ENCODE results near the gene BCKDHA. TPM values are rescaled to one million over a fixed set of nuclear protein-coding genes. Genes with fewer than 3 reads are reported as not detected.
"Not testable (repeated sequence)": the region's sequence is repeated elsewhere in the genome, so short reads cannot be mapped to it uniquely, and the experiment has no call there.

BCKDHA gene
- total RNA-seq, 1 donor from 2014 or later: 14.6 TPM

DNA sequence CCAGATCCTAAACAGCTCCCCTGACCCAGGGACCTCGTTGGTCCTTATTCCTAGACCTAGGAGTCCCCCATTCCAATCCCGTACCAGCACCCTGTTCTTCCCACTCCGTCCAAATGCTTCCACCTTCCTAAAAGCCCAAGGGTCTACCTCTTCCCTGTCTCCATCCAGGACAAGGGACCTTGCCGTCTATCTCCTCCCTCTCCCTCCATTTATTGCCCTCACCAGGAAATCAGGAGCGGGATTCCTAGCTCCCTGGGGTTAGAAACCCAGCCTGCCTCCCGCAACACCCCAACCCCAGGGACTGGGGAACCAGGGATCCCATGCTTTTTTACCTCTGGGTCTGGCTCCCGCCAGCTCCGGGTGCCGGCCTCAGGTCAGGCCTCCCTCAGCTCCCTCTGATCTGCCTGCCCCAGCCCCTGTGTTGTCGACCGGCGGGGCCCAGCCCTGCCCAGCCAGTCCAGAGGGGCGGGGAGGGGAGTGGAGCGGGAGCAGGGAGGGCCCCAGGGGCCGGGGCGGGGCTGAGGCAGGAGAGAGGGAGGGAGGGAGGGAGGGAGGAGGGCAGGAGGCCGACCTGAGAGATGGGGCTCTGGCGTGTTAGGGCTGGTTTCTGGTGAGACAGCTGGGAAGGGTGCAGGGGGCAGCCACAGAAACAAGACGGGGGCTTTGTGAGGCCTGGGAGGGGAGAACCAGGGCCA lies 29.5 kb downstream of the BCKDHA start, which contains the start of gene B3GNT8:
B3GNT8 (minus strand) TSS at position 423 of the 695 bp plus-strand sequence. CDS start 596 bp downstream, outside the sequence.
- Mint-ChIP-seq H3K4me3 (peak within 1 kb of the TSS; percentile 82), H3K4me1 (ENCODE audit: low read depth) (peaks cover 11% of the 10 kb centered on the region), H3K36me3 (ENCODE audit: low read depth) (peaks cover 20% of the 10 kb centered on the region), H3K27me3 (ENCODE audit: insufficient read depth) (no peaks in the 10 kb centered on the region), H3K27ac (peak within 1 kb of the TSS; percentile 87), H3K9me3 (no peaks in the 10 kb centered on the region)
- DNase-seq (ENCODE audit: low spot score): no peak
- intact Hi-C loops (cut with micrococcal nuclease): no loop called here

GRCh38 chr19:41427647-41428480 lies 30.2 kb downstream of the BCKDHA start:
- H3K36me3 Mint-ChIP-seq (ENCODE audit: low read depth): peaks cover 20% of the 10 kb centered on the region
- H3K9me3 Mint-ChIP-seq: no peaks in the 10 kb centered on the region
- peak overlapping the region; percentile 87 for H3K27ac Mint-ChIP-seq
- peaks cover 11% of the 10 kb centered on the region for H3K4me1 Mint-ChIP-seq (ENCODE audit: low read depth)
- H3K4me3 Mint-ChIP-seq: peak overlapping the region; percentile 82
- peak; percentile 9 for DNase-seq (ENCODE audit: low spot score)
- intact Hi-C loops (cut with micrococcal nuclease): loop anchor here (1.0 kb wide), 1 partner anchor 11 kb away; the partner anchor contains the start of gene DMAC2
- no peaks in the 10 kb centered on the region for H3K27me3 Mint-ChIP-seq (ENCODE audit: insufficient read depth)

DNA sequence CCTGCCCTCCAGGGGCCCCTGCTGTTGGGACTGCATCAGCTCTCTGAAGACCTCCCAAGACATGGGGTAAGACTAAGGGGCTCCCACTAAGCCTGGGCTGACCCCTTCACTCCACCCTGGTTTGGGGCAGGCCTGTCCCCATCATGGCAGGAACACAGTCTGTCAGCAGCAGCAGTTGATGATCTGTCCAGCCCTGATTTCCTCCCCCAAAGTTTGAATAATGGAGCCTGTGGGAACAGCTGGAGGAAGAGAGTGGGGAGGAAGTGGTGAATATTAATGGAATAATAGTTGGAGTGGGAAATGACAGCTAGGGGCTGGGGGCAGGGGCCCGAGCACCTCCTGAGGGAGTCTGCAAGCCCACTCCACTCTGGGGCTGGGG lies 30.9 kb downstream of the BCKDHA start:
- Mint-ChIP-seq H3K27me3 (ENCODE audit: insufficient read depth) (no peaks in the 10 kb centered on the region), H3K36me3 (ENCODE audit: low read depth) (peaks cover 20% of the 10 kb centered on the region), H3K4me3 (peak overlapping the region; percentile 82), H3K9me3 (no peaks in the 10 kb centered on the region), H3K27ac (peak overlapping the region; percentile 55), H3K4me1 (ENCODE audit: low read depth) (peaks cover 11% of the 10 kb centered on the region)
- DNase-seq (ENCODE audit: low spot score): no peak
- intact Hi-C loops (cut with micrococcal nuclease): loop anchor here (1.0 kb wide), 1 partner anchor 11 kb away; the partner anchor contains the start of gene DMAC2

GRCh38 chr19:41430922-41431321 lies 33.3 kb downstream of the BCKDHA start:
- H3K36me3 Mint-ChIP-seq (ENCODE audit: low read depth): peaks cover 19% of the 10 kb centered on the region
- intact Hi-C loops (cut with micrococcal nuclease): no loop called here

DNA sequence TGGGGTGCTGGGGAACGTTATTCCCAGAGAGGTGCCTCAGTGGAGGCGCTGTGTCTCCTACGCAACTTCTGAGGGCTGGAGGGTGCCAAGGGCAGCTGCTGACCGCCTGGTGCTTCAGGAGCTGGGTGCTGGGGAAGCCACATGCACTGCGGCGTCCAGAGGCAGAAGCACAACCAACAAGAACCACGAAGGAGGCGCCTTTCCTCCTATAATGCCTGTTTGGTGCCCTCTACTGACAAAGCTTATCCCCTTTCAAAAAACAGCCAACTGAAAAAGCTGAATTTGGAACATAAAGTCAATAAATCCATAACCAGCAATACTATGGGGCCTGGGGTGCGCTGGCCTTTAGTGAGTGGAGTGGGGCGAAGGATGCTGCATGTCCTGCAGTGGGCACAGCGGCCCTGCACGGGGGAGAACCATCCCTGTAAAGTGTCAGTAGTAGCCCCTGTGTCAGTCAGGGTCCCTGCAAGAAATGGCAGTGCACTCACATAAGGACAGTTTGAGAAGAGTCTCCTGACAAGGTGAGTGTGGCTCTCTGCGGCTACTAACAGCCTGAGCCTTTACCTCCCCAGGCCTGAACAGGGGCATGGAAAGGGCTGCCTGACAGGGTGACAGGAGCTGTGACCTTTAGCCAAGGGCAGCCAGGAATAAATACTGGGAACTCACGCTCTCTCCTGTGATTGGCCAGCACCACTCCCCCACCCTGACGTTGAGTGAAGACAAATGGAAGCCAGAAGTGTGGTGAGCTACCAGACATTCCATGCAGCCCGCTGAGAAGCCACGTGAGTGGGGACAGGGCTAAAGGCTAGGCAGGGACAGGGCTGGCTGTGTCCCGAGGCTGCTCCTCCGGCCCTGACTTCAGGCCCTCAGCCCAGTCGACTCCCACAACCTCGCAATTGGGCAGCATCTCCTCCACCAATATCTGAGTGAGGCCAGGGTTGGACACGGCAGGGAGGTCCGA lies 34.1 kb downstream of the BCKDHA start:
- Mint-ChIP-seq H3K4me1 (ENCODE audit: low read depth) (peaks cover 11% of the 10 kb centered on the region), H3K27me3 (ENCODE audit: insufficient read depth) (no peaks in the 10 kb centered on the region), H3K27ac (no peak overlapping the region), H3K36me3 (ENCODE audit: low read depth) (peaks cover 19% of the 10 kb centered on the region), H3K9me3 (no peaks in the 10 kb centered on the region), H3K4me3 (no peak overlapping the region)
- no peak for DNase-seq (ENCODE audit: low spot score)
- intact Hi-C loops (cut with micrococcal nuclease): no loop called here

More at GRCh38 chr19:41430922-41431321, 33.3 kb downstream of the BCKDHA start:
- no peaks in the 10 kb centered on the region for H3K27me3 Mint-ChIP-seq (ENCODE audit: insufficient read depth)
- no peak overlapping the region for H3K27ac Mint-ChIP-seq
- no peaks in the 10 kb centered on the region for H3K9me3 Mint-ChIP-seq
- no peak overlapping the region for H3K4me3 Mint-ChIP-seq
- peaks cover 11% of the 10 kb centered on the region for H3K4me1 Mint-ChIP-seq (ENCODE audit: low read depth)
- DNase-seq (ENCODE audit: low spot score): no peak

GRCh38 chr19:41433171-41433570 lies 35.6 kb downstream of the BCKDHA start:
- no peak overlapping the region for H3K4me3 Mint-ChIP-seq
- H3K9me3 Mint-ChIP-seq: no peaks in the 10 kb centered on the region
- no peaks in the 10 kb centered on the region for H3K27me3 Mint-ChIP-seq (ENCODE audit: insufficient read depth)
- H3K27ac Mint-ChIP-seq: no peak overlapping the region
- peaks cover 23% of the 10 kb centered on the region for H3K36me3 Mint-ChIP-seq (ENCODE audit: low read depth)
- intact Hi-C loops (cut with micrococcal nuclease): no loop called here
- no peak for DNase-seq (ENCODE audit: low spot score)
- H3K4me1 Mint-ChIP-seq (ENCODE audit: low read depth): peaks cover 5% of the 10 kb centered on the region

GRCh38 chr19:41434450-41434849 lies 36.8 kb downstream of the BCKDHA start:
- H3K27ac Mint-ChIP-seq: no peak overlapping the region
- no peak overlapping the region for H3K4me3 Mint-ChIP-seq
- no peaks in the 10 kb centered on the region for H3K9me3 Mint-ChIP-seq
- H3K4me1 Mint-ChIP-seq (ENCODE audit: low read depth): peaks cover 5% of the 10 kb centered on the region
- intact Hi-C loops (cut with micrococcal nuclease): no loop called here
- H3K27me3 Mint-ChIP-seq (ENCODE audit: insufficient read depth): no peaks in the 10 kb centered on the region
- DNase-seq (ENCODE audit: low spot score): no peak
- peaks cover 22% of the 10 kb centered on the region for H3K36me3 Mint-ChIP-seq (ENCODE audit: low read depth)

- not testable (repeated sequence) for H3K27me3 Mint-ChIP-seq (ENCODE audit: insufficient read depth); H3K4me3 Mint-ChIP-seq; DNase-seq (ENCODE audit: low spot score); H3K4me1 Mint-ChIP-seq (ENCODE audit: low read depth); H3K27ac Mint-ChIP-seq; H3K9me3 Mint-ChIP-seq
- peaks cover 22% of the 10 kb centered on the region for H3K36me3 Mint-ChIP-seq (ENCODE audit: low read depth)
- intact Hi-C loops (cut with micrococcal nuclease): loop anchor here (5.0 kb wide), 1 partner anchor 128 kb away; no protein-coding TSS in a partner anchor
These were observed 37.8 kb downstream of the BCKDHA start for GRCh38 chr19:41435376-41435775.

DNA sequence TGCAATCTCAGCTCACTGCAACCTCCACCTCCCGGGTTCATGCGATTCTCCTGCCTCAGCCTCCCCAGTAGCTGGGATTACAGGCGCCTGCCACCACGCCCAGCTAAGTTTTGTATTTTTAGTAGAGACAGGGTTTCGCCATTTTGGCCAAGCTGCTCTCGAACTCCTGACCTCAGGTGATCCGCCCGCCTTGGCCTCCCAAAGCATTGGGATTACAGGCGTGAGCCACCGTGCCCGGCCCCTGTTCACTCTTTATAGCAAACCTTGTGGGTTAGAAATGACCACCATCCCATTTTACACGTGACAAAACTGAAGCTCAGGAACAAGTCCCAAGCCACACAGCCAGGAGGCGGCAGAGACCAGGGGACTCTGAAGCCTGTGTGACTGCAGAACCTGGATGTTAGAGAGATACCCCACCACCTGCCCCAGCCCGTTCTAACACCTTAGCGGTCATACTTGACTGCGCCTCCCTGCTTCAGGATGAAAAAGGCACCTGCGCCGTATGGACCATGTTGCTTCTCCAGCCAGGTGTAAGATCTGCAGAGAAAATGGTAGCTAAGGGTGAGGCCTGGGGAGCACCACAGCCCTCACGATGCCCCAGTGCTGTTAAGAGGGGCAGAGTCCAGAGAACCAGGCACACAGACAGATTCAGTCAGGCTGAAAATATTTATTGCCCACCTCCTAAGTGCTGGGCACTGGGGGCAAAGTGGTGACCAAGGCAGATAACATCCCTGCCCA lies 38.5 kb downstream of the BCKDHA start:
- Mint-ChIP-seq H3K36me3 (ENCODE audit: low read depth) (peaks cover 17% of the 10 kb centered on the region), H3K9me3 (no peaks in the 10 kb centered on the region), H3K27me3 (ENCODE audit: insufficient read depth) (no peaks in the 10 kb centered on the region), H3K27ac (no peak overlapping the region), H3K4me3 (no peak overlapping the region), H3K4me1 (ENCODE audit: low read depth) (peaks cover 5% of the 10 kb centered on the region)
- no peak for DNase-seq (ENCODE audit: low spot score)
- intact Hi-C loops (cut with micrococcal nuclease): loop anchor here (5.0 kb wide), 1 partner anchor 129 kb away; no protein-coding TSS in a partner anchor

DNA sequence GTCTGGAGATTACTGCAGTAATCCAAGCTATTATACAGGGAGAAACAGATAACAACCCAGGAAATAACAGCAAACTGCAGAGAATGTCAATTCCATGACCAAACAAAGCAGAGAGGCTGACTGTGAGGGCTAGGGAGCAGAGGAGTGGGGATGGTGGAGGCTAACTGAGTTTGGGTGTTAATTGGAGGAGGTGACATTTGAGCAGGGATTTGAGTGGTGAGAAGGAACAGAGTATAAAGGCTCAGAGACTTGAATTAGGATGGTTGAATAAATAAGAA lies 39.0 kb downstream of the BCKDHA start:
- H3K9me3 Mint-ChIP-seq: no peaks in the 10 kb centered on the region
- peaks cover 5% of the 10 kb centered on the region for H3K4me1 Mint-ChIP-seq (ENCODE audit: low read depth)
- DNase-seq (ENCODE audit: low spot score): no peak
- H3K4me3 Mint-ChIP-seq: peak overlapping the region; percentile 4
- intact Hi-C loops (cut with micrococcal nuclease): loop anchor here (5.0 kb wide), 1 partner anchor 129 kb away; no protein-coding TSS in a partner anchor
- no peaks in the 10 kb centered on the region for H3K27me3 Mint-ChIP-seq (ENCODE audit: insufficient read depth)
- H3K36me3 Mint-ChIP-seq (ENCODE audit: low read depth): peaks cover 15% of the 10 kb centered on the region
- no peak overlapping the region for H3K27ac Mint-ChIP-seq

- no peak for DNase-seq (ENCODE audit: low spot score)
- Mint-ChIP-seq H3K4me3 (no peak overlapping the region), H3K4me1 (ENCODE audit: low read depth) (peaks cover 5% of the 10 kb centered on the region), H3K27me3 (ENCODE audit: insufficient read depth) (no peaks in the 10 kb centered on the region), H3K9me3 (no peaks in the 10 kb centered on the region), H3K36me3 (ENCODE audit: low read depth) (peaks cover 6% of the 10 kb centered on the region), H3K27ac (peak overlapping the region; percentile 6)
- intact Hi-C loops (cut with micrococcal nuclease): loop anchor here (5.0 kb wide), 1 partner anchor 131 kb away; no protein-coding TSS in a partner anchor
These were observed 40.4 kb downstream of the BCKDHA start for GRCh38 chr19:41437944-41438574.

Measured in activated T-helper 1 cell treated with anti-CD3 and anti-CD28 coated beads, Interleukin-12 subunit alpha, Interleukin-12 subunit beta, Interleukin-2, Interleukin-4 antibody, amounts not matched to agents 30 ng/mL and 10 ng/mL and 1 ng/mL, durations not matched to agents 14 hours and 24 hours and 36 hours (primary cell).